GM21423 (cell line): ENCODE measurements around the gene GJB5.
"Not testable (repeated sequence)": the region's sequence is repeated elsewhere in the genome, so short reads cannot be mapped to it uniquely, and the experiment has no call there.

ENCODE experiments used
- ATAC-seq: cut with Tn5 transposase; IDR thresholded peaks from one replicate; pipeline ENCODE4 v1.9.1; 2021; ENCODE audit warnings: mild to moderate bottlenecking, moderate library complexity; ENCODE audit not compliant: unreplicated experiment

Gene GJB5

DNA sequence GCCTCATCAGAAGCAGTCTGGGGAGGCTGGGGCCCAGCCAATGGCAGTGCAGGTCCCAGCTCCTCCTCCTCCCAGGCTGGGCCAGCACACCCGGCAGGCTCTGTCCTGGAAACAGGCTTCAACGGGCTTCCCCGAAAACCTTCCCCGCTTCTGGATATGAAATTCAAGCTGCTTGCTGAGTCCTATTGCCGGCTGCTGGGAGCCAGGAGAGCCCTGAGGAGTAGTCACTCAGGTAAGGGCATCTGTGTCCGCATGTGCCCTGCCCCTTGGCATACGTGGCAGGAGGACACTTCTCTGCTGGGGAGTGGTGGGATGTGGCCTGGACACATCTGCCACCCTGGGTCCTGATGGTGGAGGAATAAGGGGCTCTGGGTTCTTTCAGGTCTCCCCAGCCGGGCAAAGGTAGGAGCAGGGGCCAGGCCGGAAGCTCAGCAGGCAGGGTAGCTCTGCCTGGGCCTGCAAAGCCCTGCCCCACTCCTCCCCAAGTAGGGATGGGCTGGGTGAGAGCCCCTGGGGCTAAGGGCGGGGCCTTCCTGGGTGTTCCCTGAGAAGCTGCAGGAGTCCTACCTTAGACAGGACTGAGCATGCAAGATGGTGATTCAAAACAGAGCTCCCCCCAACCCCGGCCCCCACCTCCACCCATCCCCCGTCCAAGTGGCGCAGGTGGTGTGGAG is at the start of gene GJB5:
GJB5 (plus strand) TSS at position 84 of the 674 bp plus-strand sequence. CDS start 2,284 bp downstream, outside the sequence.
- ATAC-seq: no peak

DNA sequence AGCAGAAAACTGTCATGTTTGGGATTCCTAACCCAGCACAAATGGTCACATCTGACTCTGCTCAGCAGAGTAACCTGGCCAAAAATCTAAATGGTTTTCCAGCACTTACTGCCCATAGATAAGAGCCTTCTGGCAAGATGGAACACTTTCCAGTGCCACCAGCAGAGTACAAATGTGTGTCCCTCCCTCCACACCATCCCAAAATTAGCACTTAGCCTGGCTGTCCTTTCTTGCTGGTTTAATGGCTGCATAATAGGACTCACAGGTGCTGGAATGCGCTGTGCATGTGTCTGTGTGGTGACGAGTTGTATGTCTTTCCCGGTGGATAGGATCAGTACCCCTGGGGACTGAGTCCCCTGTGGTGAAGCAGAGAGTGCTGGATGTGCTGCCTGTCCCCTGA is 49.8 kb upstream of the GJB5 start:
- ATAC-seq: no peak

DNA sequence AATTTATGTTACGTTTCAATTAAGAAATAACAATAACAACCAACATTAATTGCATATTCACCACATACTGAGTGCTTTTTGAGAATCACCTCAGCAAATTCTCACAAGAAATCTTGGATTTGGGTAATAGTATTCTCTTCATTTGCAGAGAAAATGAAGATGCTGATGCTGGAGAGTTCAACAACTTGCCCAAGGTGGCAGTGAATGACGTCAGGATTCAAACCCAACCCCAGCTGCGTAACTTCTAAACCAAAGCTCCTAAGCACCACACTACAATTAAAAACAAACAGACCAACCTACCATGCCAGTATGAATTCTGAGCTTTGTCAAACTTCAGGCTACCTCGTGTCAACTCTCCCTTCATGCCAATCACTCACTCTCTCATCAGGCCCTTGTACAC is 46.7 kb upstream of the GJB5 start:
- no peak for ATAC-seq

DNA sequence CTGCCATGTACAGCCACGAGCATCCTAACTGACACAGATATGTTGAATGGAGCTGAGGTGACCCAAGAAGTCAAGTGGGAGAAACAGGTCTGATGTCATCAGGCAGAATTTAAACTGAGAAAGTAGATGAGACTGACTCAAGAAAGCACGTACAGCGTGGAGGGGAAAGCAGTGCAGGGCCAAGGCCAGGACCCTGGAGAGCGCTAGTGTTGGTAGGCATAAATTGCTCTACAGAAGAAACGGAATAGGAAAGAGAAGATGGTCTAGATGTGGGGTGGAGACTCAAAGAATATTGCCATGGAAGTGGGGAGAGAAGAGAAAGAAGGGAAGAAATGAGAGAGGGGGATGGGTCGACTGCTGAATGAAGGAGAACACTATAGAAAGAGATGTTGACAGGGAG is 45.3 kb upstream of the GJB5 start:
- ATAC-seq: no peak

DNA sequence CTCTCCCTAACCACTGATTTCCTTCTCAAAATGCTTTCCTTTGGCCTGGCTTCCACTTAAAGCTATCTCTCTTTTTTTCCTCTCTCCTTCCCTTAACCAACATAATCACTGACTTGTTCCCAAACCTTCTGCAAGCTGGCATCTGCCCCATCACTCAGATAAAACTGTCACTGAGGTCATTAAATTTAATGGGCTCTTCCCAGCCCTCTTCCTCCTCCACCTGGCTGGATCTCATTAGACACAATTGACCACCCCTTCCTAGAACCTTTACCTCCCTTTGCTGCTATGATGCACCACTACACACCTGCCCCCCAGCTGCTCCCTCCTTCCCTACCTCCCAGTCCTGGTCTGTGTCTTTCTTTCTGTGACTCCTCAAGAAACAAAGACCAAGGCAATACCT is 44.0 kb upstream of the GJB5 start:
- ATAC-seq: no peak

DNA sequence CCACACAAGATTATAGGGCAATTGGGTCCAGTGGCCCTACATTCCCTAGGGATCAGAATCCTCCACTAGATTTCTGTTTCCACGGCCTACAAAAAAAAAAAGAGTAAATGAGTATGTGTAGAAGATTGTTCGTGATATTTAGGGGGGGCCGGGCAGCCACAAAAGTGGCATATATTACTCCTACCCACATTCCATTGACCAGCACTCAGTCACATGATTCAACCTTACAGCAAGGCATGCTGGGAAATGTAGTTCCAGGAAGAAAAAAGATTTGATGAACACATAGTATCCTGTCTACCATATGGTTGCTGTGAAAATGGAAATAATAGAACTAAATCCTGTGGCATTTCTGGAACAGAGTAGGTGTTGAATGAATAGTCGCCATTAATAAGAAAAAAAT is 43.4 kb upstream of the GJB5 start:
- no peak for ATAC-seq

DNA sequence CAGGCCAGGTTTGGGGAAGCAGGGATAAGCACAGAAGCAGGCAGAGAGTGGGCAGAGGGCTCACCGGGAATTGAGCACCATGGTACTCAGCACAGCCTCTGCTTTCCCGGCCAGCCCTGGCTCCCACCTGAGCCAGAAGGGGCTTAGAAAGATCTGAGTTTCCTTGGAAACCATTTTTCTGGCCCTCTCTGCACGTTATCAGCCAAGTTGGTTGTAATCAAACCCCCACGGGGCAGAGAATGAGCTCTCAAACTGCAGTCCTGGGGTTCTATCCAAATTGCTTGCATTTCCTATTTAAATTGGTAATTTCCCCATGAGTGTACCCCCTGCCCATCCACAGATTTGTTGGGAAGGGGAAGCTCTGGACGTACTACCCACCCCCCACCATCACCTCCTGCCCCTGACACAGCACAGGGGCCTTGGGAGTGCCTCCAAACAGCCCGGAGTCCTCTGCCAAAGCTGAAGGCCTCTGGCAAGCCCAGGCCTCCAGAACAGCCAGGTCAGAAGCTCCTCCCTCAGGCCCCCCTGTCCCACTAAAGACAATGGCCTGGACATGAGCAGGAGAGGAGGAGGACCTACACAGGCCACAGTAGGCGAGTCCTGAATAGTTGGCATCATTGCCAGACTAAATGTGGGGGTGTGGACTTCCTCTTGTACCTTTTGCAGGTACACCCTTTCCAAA is 42.7 kb upstream of the GJB5 start:
- ATAC-seq: no peak

DNA sequence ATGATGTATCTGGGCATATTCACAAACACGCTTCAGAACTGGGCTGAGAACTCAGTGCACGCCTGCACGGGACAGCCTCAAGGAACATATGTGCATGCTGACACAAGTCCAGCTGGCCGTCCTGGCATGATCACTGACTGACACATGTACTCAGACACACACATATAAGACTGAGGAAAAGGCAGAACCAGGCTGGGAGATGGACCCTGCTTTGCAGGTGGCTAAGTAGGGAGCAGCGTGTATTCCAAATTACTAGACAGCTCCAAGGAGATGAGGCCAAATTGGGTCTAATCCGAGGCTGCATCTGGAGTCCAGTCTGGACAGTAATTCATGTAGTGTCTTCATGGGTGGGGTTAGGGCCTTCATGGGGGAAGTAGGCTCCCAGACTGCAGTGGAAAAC is 41.4 kb upstream of the GJB5 start:
- ATAC-seq: no peak

DNA sequence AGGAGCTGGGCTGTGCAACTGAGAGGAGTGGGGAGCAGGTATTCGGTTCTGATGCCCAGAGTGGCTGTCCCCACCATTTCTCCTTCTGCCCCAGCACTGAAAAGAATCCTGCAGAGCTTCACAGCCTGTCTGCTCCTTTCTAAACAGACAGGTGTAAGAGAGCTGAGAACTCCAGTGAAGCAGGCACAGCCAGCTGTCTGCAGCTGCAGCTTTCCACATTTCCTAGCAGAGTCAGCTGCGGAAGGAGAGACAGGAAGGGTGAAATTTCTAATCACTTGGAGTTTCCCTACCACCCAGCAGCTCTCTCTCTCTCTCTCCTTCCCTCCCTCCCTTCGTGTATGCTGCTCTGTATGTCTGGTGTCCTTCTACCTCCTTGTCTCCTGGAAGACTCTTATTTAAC is 40.5 kb upstream of the GJB5 start:
- ATAC-seq: no peak

DNA sequence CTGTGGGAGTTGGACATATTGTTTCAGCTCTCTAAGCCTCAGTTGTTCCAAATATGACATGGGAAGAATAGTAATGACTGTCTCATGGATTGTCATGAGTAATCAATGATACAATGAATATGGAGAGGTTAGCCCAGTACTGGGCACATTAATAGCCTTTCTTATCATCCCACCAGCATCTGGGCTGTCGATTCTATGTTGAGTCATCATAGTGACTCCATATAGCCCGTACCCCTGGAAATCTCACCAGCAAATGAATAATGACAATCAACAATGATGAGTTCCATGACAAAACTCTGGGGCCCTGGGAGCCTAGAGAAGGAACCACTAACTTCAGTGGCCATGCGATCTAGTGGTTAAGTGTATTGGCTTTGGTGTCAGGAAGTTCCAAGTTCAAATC is 39.7 kb upstream of the GJB5 start:
- no peak for ATAC-seq

DNA sequence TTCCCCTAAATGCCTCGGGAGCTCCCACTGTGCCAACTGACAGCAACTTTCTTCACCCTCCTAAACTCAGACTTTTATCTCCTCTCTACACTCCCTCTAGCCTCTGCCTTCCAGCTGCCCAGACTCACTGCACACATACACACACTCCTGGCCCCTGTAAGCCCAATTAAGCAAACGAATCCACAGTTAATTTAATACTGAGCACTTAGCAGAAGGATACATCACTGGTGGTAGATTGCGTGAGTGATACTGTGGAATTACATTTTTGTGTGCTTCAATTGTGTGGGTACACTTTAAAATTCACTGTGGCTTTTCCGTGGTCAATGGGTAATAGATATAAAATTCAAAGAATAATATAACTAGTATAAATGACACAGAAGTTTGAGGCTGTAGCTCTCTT is 33.6 kb upstream of the GJB5 start:
- no peak for ATAC-seq

DNA sequence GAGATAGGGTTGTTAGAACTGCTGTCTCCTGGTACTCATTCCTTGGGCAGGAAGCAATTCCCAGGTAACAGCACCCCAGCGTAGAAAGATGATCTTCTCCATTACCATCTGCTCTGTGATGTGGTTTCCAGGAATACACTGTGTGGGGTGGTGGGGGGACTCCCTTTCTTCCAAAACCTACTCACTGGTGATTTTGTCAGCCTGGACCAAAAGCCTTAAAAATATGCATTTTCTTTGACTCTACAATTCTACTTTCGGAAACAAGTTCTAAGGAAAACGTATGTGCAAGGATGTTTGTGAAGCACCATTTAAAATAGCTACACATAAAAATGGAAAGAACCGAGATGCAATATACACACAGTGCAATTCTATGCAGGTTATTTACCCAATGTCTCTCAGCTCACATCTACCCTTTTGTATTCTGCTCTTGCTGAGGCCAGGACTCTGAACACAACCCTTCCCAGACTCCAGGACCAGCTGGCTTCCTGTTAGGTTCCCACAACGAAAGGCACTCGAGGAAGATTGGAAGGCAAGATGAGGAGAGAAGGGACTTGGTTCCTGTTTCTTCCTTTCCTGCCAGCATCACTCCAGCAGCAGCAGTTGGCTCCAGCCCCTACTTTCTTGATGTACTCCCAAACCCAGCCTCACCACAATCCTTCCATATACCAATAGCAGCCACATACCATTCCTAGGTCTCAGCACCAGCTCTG is 33.0 kb upstream of the GJB5 start:
- ATAC-seq: no peak

DNA sequence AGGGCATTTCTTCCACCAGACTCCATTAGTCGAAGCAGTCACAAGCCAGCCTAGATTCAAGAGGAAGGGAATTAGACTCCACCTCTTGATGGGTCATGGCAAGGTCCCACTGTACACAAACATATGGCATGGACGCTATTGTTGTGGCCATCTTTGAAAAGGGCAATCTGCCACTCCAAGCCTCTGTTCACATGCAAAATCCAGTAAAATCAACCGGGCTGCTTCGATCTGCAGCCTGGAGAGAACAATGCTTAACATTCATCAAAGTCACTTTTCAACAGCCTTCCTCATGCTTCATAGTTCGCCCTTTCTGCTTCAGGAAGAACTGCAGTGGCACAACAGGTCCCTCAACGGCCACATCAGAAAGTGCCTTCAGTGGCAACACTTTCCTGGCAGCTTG is 28.0 kb upstream of the GJB5 start:
- no peak for ATAC-seq

DNA sequence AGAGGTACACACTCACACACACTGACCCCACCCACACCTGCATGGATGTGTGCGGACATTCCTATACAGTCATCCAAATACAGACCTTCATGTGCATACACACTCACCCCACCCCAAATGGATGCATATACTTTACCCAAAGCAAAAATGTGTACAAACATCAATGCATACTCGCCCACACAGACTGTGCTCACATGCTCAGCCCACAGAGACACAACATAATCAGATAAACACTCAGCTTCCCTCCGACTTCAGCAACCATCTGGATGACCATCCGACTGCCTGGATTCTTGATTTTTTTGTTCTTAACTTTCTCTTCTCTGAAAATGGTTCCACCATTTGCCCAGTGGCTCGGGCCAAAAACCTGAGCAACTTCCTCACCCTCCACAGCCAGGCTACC is 24.4 kb upstream of the GJB5 start:
- ATAC-seq: no peak

DNA sequence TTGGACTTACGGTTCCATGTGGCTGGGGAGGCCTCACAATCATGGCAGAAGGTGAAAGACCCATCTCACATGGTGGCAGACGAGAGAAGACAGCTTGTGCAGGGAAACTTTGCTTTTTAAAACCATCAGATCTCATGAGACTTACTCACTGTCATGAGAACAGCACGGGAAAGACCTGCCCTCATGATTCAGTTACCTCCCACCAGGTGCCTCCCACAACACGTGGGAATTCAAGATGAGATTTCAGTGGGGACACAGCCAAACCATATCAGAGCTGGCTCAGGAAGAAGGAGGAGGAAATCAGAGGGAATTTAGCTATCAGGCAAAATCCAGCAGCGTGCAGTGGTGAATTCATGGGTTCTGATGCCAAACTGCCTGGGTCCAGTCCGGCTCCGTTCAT is 22.0 kb upstream of the GJB5 start:
- not testable (repeated sequence) for ATAC-seq

DNA sequence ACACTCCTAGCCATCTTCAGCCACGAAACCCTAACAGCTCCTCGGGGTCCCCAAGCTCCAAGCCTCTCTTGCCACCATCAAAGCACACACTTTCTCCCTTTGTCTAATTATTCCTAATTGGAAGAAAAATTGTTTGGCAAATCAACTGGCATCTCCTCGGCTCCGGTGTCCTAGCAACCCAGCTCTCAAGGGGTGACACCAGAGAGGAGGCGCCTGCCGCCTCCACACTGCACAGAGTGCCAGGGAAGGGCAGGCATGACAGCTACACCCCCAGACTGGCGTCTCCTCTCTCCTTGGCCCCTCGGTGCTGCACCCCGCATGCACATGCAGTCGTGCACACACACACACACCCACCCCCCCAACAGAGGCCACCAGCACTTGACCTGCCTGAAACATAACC is 18.2 kb upstream of the GJB5 start:
- no peak for ATAC-seq

DNA sequence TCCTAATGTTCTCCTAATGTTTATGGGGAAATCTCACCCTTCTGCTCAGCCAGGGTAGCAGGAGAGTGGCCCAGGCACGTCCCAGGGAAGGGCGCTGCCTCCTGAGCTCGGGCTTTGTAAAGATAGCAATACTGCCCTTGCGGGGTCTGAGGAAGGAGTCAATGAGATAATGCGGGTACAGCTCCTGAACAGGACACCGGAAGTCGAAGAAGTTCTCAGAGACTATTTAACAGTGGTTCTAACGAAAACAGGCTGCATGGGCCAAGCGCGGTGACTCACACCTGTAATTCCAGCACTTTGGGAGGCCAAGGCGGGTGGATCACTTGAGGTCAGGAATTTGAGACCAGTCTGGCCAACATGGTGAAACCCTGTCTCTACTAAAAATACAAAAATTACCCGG is 17.6 kb upstream of the GJB5 start:
- not testable (repeated sequence) for ATAC-seq

DNA sequence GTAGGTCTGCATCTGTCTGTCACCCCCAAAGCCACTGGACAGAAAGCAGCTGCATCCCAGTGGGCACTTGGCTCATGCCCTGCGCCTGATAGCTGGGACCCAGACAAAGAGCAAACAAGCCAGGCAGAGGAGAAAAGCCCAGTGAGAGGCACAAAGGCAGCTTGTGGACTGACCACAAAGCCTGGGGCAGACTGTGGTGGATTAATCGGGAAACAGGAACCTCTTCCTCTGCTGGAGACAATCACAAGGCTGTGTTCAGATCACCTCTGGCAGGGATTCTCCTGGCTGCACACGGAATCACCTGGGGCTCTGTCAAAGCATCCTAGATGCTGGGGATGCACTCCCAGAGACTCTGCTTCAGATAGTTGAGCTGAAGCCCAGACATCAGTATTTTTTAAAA is 15.2 kb upstream of the GJB5 start:
- ATAC-seq: no peak

DNA sequence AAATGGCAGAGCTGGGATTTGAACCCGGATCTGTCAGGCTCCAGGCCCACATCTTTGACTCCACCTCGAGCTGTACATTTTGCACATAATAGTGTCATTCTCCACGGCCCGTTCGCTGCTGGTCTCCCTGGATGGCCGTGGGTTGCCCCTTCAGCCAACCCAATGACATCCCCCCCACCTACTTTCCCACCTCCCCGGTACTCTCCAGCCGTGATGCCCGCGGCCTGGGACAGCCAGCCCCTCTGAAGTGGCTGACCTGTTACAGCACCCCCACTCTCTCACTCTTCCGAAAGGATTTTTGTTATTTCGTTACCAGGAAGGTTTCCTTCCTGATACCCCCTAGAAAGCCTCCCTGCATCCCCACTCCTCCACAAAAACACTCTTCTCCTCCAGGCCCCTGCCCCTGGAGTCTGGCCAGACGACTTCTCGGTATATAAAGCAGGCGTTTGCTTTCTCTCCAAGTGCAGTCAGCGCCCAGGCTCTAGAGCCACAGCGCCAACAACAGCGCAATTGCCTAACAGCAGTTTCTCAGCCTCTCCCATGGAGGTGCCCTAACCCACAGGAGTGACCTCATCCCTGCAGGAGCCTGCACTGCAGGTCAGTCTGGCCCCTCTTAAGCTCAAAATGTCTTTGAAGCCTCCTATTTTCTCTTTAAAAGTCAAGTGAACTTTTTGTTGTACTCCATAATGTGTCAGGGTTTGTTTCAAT is 14.5 kb upstream of the GJB5 start:
- ATAC-seq: no peak

DNA sequence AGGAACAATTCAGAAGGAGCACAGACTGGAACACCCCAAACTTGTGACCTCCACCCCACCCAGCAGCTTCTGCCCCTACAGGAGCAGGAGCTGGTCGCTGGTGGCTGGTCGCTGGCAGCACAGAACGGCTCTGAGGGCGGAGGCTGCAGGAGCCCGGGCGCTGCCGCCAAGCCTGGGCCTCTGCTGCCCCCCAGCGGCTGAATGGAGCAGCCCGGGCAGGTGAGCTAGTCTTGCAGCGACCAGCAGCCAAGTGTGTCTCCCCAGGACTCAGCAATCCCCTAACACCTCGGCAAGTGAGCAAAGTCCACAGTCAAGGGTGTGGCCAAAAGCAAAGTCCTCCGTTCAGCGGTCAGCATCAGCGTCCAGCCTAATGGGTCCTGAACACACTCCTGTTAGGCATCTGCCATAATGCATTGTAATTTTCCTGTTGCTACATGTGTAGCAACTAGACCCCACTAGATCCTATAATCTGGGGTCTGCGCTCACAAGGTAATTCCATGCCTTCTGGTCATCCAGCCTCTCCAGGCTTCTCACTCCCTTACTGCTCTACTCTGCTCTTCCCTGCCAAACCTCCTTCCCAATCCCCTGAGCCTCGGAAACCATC is 12.1 kb upstream of the GJB5 start:
- peak; percentile 74 for ATAC-seq

DNA sequence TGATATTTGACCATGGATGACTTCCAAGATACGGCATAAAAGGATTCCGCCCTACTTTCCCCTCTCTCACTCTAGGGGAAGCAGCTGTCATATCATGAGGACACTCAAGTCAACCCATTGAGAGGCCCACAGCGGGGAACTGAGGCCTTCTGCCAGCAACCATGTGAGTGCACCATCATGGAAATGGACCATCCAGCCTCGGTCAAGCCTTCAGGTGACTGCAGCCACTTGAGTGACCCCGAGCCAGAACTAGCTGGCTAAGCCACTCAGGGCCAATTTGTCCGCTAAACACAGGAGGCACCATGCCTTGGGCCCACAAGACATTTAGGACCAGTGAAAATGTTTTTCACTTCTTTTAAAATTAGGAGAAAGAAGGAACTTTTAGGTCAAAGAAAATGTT is 11.1 kb upstream of the GJB5 start:
- no peak for ATAC-seq
